Renal cortex interstitium (tissue), 11 donors: ENCODE measurements around the gene USP11. TPM values are rescaled to one million over a fixed set of nuclear protein-coding genes. Genes with fewer than 3 reads are reported as not detected.

ENCODE experiments used
- DNase-seq, 11 donors: peaks; one replicate each; pipeline ENCODE4 v3.0.0-alpha.2; 2013; ENCODE audit warnings: low read depth in 9 of 11, low spot score in 4 of 11; ENCODE audit errors: extremely low read depth in 1 of 11
- polyA plus RNA-seq, 3 donors: library from polyadenylated mRNA; unstranded; fragments of 120-200 nt; gene quantifications; one replicate each; pipeline ENCODE4 v1.2.1, GENCODE V29; 2013; ENCODE audit not compliant: insufficient read length in 3 of 3

USP11 gene
- polyA plus RNA-seq, 3 donors, result 129 to 157 (median 153) TPM

GRCh38 chrX:47198026-47198686, 34.7 kb upstream of the USP11 start:
- no peak for DNase-seq

GRCh38 chrX:47198687-47199080, 34.1 kb upstream of the USP11 start:
- no peak for DNase-seq

GRCh38 chrX:47199286-47199685, 33.5 kb upstream of the USP11 start:
- no peak for DNase-seq

- no peak for DNase-seq
Observed at GRCh38 chrX:47200385-47201150, 32.2 kb upstream of the USP11 start.

GRCh38 chrX:47201345-47201944, 31.4 kb upstream of the USP11 start:
- DNase-seq, result no peak

- no peak for DNase-seq
Observed at GRCh38 chrX:47202316-47202715, 30.5 kb upstream of the USP11 start.

GRCh38 chrX:47202877-47203276, 29.9 kb upstream of the USP11 start:
- no peak for DNase-seq

- no peak for DNase-seq
Observed at GRCh38 chrX:47204970-47205369, 27.8 kb upstream of the USP11 start.

- DNase-seq, result no peak
Observed at GRCh38 chrX:47206316-47206715, 26.5 kb upstream of the USP11 start.

- DNase-seq, result no peak
Observed at GRCh38 chrX:47208108-47208507, 24.7 kb upstream of the USP11 start.

GRCh38 chrX:47209508-47210238, 23.1 kb upstream of the USP11 start:
- no peak for DNase-seq

- no peak for DNase-seq
Observed at GRCh38 chrX:47210661-47211425, 22.0 kb upstream of the USP11 start.

- DNase-seq, result no peak
Observed at GRCh38 chrX:47212381-47213293, 20.2 kb upstream of the USP11 start.

- DNase-seq, result no peak
Observed at GRCh38 chrX:47214435-47215077, 18.3 kb upstream of the USP11 start.

GRCh38 chrX:47215291-47215900, 17.4 kb upstream of the USP11 start:
- no peak for DNase-seq

- no peak for DNase-seq
Observed at GRCh38 chrX:47216393-47216925, 16.4 kb upstream of the USP11 start.
